ENCODE results near the gene NBEA. TPM values are rescaled to one million over a fixed set of nuclear protein-coding genes. Genes with fewer than 3 reads are reported as not detected.
A peak's percentile ranks its signal among the peaks of the same experiment; 100 is the strongest.

Gene NBEA
- total RNA-seq, 2 donors from 2014 or later: 17.5 to 24.7 TPM

DNA sequence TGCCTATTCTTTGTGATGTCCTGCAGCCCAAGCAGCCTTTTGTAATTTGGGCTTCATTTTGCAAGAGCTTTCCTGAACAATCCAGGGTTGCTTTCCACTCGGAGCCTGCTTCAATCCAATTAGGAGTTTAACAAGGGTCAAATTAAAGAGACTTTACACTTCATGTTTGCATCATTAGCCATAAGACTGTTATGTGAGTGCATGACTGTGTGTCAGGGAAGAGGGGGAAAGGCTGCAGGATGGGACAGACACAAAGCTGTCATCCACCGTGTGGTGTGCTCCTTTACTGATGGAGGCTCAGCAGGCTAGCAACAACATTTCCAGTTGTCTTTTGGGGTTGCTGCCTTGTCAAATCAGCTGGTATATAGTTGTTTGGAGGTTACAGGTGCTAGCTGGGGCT, 558.1 kb downstream of the NBEA start:
- Histone ChIP-seq H3K27me3 (no peaks in the 10 kb centered on the region), H3K4me1 (no peaks in the 10 kb centered on the region), H3K27ac (no peak overlapping the region), H3K4me3 (no peak overlapping the region), H3K36me3 (no peaks in the 10 kb centered on the region), H3K9me3 (peaks cover 0 to 7% of the 10 kb centered on the region in 2 donors)
- TF ChIP-seq, protein P1, sequence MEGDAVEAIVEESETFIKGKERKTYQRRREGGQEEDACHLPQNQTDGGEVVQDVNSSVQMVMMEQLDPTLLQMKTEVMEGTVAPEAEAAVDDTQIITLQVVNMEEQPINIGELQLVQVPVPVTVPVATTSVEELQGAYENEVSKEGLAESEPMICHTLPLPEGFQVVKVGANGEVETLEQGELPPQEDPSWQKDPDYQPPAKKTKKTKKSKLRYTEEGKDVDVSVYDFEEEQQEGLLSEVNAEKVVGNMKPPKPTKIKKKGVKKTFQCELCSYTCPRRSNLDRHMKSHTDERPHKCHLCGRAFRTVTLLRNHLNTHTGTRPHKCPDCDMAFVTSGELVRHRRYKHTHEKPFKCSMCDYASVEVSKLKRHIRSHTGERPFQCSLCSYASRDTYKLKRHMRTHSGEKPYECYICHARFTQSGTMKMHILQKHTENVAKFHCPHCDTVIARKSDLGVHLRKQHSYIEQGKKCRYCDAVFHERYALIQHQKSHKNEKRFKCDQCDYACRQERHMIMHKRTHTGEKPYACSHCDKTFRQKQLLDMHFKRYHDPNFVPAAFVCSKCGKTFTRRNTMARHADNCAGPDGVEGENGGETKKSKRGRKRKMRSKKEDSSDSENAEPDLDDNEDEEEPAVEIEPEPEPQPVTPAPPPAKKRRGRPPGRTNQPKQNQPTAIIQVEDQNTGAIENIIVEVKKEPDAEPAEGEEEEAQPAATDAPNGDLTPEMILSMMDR (IDR thresholded peaks at IDR 0.05): no peak
- DNase-seq (ENCODE audit: low spot score): no peak

DNA sequence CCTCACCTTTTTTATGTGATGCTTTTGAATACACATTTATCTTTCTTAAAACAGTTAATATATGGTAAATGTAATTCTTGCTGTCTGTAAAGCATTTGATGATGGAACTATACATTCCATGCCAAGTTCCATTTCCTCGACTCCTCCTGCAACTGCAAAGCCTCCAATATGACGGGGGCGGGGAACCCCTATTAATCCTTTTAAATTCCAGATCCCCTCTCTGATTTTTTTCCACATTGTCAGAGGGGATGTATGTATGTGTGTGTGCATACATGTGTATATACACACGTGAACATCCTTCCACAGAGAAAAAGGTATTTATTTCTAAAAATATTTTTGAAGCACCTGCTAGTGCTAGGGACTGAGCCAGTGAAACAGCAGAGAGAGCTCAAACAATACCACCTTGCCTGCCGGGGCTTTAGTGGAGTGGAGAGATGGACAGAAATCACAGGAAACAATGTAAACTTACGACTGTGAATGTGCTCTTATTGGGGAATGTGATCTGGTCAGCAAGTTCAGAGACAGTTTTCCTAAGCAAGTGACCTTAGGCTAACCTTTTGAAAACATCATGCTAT, 559.7 kb downstream of the NBEA start:
- Histone ChIP-seq H3K4me3 (no peak overlapping the region), H3K9me3 (no peaks in the 10 kb centered on the region), H3K27me3 (no peaks in the 10 kb centered on the region), H3K4me1 (no peaks in the 10 kb centered on the region), H3K27ac (no peak overlapping the region), H3K36me3 (no peaks in the 10 kb centered on the region)
- TF ChIP-seq, protein P1 (IDR thresholded peaks at IDR 0.05): no peak
- no peak for DNase-seq (ENCODE audit: low spot score)

DNA sequence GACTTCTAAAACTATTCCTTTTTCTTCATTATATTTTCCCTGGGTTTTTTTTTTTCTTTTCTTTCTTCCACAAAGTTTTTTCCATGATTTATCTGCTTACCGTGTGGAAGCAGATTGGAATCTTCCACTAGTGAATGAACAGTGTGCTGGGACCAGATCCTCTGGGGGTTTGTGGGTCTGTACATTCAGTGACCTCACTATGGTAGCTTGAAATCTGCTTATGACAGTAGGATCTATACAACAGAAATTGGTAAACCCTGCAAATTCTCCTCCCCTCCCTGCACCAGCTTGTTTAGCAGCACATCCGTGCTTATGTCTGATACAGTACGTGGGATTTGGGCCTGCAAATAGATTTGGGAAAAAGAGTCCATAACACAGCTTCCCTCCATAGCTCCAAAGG, 560.4 kb downstream of the NBEA start:
- H3K36me3 ChIP-seq: no peaks in the 10 kb centered on the region
- TF ChIP-seq, protein P1 (IDR thresholded peaks at IDR 0.05): no peak
- no peaks in the 10 kb centered on the region for H3K4me1 ChIP-seq
- no peaks in the 10 kb centered on the region for H3K9me3 ChIP-seq
- H3K4me3 ChIP-seq: no peak overlapping the region
- no peaks in the 10 kb centered on the region for H3K27me3 ChIP-seq
- DNase-seq (ENCODE audit: low spot score): no peak
- no peak overlapping the region for H3K27ac ChIP-seq

DNA sequence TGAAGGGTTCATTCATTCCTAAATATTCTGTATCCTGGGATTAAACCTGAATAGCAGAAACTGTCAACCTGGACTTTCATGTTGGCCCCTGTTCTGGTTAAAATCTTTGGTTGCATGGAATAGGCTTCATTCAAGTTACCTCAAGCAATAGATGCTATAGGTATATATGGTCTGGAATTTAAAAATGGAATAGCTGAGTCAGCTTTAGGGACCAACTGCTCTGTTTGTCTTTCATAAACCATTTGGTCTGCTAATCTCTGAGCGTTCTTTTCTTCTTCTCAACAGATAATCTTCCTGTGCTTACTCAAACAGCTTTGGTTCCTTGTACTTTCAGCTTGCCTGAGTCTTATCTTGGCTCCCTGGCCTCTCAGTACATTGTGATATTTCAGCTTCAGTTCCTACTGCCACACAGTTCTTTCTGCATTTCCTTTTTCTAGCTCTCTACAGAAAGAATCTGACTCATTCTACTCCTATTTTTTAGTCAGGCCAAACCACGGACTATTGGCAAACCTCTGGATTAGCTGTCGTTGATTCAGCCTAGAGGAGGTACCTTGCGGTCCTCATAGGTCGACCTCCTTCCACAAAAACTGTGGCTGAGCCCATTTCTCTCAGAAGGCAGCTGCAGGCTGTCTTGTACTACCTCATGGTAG, 570.3 kb downstream of the NBEA start:
- no peaks in the 10 kb centered on the region for H3K36me3 ChIP-seq
- DNase-seq (ENCODE audit: low spot score): peak; percentile 63
- TF ChIP-seq, protein P1 (IDR thresholded peaks at IDR 0.05): no peak
- H3K4me3 ChIP-seq: no peak overlapping the region
- no peaks in the 10 kb centered on the region for H3K9me3 ChIP-seq
- H3K4me1 ChIP-seq: no peaks in the 10 kb centered on the region
- H3K27ac ChIP-seq: no peak overlapping the region
- no peaks in the 10 kb centered on the region for H3K27me3 ChIP-seq

GRCh38 chr13:35514061-35514477, 572.0 kb downstream of the NBEA start:
- H3K9me3 ChIP-seq: no peaks in the 10 kb centered on the region
- no peaks in the 10 kb centered on the region for H3K36me3 ChIP-seq
- no peak for DNase-seq (ENCODE audit: low spot score)
- no peaks in the 10 kb centered on the region for H3K27me3 ChIP-seq
- H3K27ac ChIP-seq: no peak overlapping the region
- H3K4me1 ChIP-seq: no peaks in the 10 kb centered on the region
- TF ChIP-seq, protein P1 (IDR thresholded peaks at IDR 0.05): no peak
- H3K4me3 ChIP-seq: no peak overlapping the region

Data from right atrium auricular region (tissue), 2 donors.